Measurements from ENCODE around the gene CNOT2.
A peak's percentile ranks its signal among the peaks of the same experiment; 100 is the strongest.

The CNOT2 gene

GRCh38 chr12:70243510-70244371 is 508 bp downstream of the CNOT2 start:
- peak overlapping the region; percentile 91 for H3K27ac ChIP-seq
- no peak for TF ChIP-seq CTCF (IDR thresholded peaks at IDR 0.05)
- no peak for TF ChIP-seq ZFX (IDR thresholded peaks at IDR 0.05; ENCODE audit: borderline replicate concordance)

GRCh38 chr12:70244409-70244808 is 1.2 kb downstream of the CNOT2 start:
- peak overlapping the region; percentile 91 for H3K27ac ChIP-seq
- TF ChIP-seq ZFX (IDR thresholded peaks at IDR 0.05; ENCODE audit: borderline replicate concordance) (no peak), CTCF (IDR thresholded peaks at IDR 0.05) (no peak)

GRCh38 chr12:70245458-70245857 is 2.2 kb downstream of the CNOT2 start:
- H3K27ac ChIP-seq, result no peak overlapping the region
- TF ChIP-seq CTCF (IDR thresholded peaks at IDR 0.05), result no peak
- TF ChIP-seq ZFX (IDR thresholded peaks at IDR 0.05; ENCODE audit: borderline replicate concordance), result no peak

- H3K27ac ChIP-seq, result 0 out of 2 replicates have a peak overlapping the region, but pooled peaks have one; percentile 0
Measured at GRCh38 chr12:70246580-70246979, 3.3 kb downstream of the CNOT2 start.

GRCh38 chr12:70247653-70248199 is 4.5 kb downstream of the CNOT2 start:
- no peak overlapping the region for H3K27ac ChIP-seq
- TF ChIP-seq ZFX (IDR thresholded peaks at IDR 0.05; ENCODE audit: borderline replicate concordance), result no peak
- TF ChIP-seq CTCF (IDR thresholded peaks at IDR 0.05), result no peak

More at GRCh38 chr12:70246580-70246979, 3.3 kb downstream of the CNOT2 start:
- no peak for TF ChIP-seq ZFX (IDR thresholded peaks at IDR 0.05; ENCODE audit: borderline replicate concordance)
- no peak for TF ChIP-seq CTCF (IDR thresholded peaks at IDR 0.05)

GRCh38 chr12:70248876-70249275 is 5.6 kb downstream of the CNOT2 start:
- TF ChIP-seq ZFX (IDR thresholded peaks at IDR 0.05; ENCODE audit: borderline replicate concordance) (no peak), CTCF (IDR thresholded peaks at IDR 0.05) (no peak)
- no peak overlapping the region for H3K27ac ChIP-seq

- no peak overlapping the region for H3K27ac ChIP-seq
- TF ChIP-seq ZFX (IDR thresholded peaks at IDR 0.05; ENCODE audit: borderline replicate concordance), result no peak
- TF ChIP-seq CTCF (IDR thresholded peaks at IDR 0.05), result no peak
Measured at GRCh38 chr12:70249903-70250302, 6.7 kb downstream of the CNOT2 start.
